LNCaP clone FGC (cell line): ENCODE measurements around the gene KRT79.
"Not testable (repeated sequence)": the region's sequence is repeated elsewhere in the genome, so short reads cannot be mapped to it uniquely, and the experiment has no call there.

Experiments
- DNase-seq: peaks from one replicate; pipeline ENCODE4 v3.0.0-alpha.2; 2011; ENCODE audit warnings: low read depth
- H3K4me3 ChIP-seq: 2 replicates; pipeline ENCODE4 v1.5.1; 2011; ENCODE audit warnings: mild to moderate bottlenecking, low read depth, low read length, control low read depth
- CTCF ChIP-seq: IDR thresholded peaks from 2 replicates; pipeline ENCODE4 v1.5.1; 2012; ENCODE audit warnings: mild to moderate bottlenecking; ENCODE audit not compliant: control insufficient read depth, insufficient read depth; ENCODE audit errors: extremely low read depth

The KRT79 gene

GRCh38 chr12:52857500-52857899, 23.4 kb upstream of the KRT79 start:
- DNase-seq, result no peak
- no peak for TF ChIP-seq CTCF
- no peak overlapping the region for H3K4me3 ChIP-seq

GRCh38 chr12:52856787-52857186, 22.7 kb upstream of the KRT79 start:
- DNase-seq, result no peak

GRCh38 chr12:52856077-52856476, 22.0 kb upstream of the KRT79 start:
- not testable (repeated sequence) for DNase-seq, H3K4me3 ChIP-seq

More at GRCh38 chr12:52856787-52857186, 22.7 kb upstream of the KRT79 start:
- no peak for TF ChIP-seq CTCF
- H3K4me3 ChIP-seq, result no peak overlapping the region

- no peak for TF ChIP-seq CTCF
- DNase-seq, result no peak
- H3K4me3 ChIP-seq, result no peak overlapping the region
Measured at GRCh38 chr12:52851787-52852186, 17.7 kb upstream of the KRT79 start.

- DNase-seq, result no peak
- H3K4me3 ChIP-seq, result no peak overlapping the region
- TF ChIP-seq CTCF, result no peak
Measured at GRCh38 chr12:52850681-52851080, 16.6 kb upstream of the KRT79 start.

- H3K4me3 ChIP-seq, result no peak overlapping the region
- no peak for DNase-seq
- TF ChIP-seq CTCF, result no peak
Measured at GRCh38 chr12:52849511-52849910, 15.4 kb upstream of the KRT79 start.

- no peak for TF ChIP-seq CTCF
- no peak within 1 kb of the TSS for H3K4me3 ChIP-seq
- DNase-seq, result no peak
Measured at GRCh38 chr12:52848661-52849255, 14.6 kb upstream of the KRT79 start, which contains the start of gene KRT78. Gene KRT78 (minus strand): TSS chr12:52848994. CDS start chr12:52848930, 64 bp downstream.
